NCI-H1092 treated with DMSO at 0.1 percent for 48 hours (cell line): ENCODE results near the gene KEL.

Experiments used
- DNase-seq: peaks from one replicate; lab custom pipeline; 2025; lab: John Stamatoyannopoulos, UW

The KEL gene

GRCh38 chr7:142930126-142930730 lies 31.9 kb downstream of the KEL start:
- no peak for DNase-seq

GRCh38 chr7:142927949-142928348 lies 34.2 kb downstream of the KEL start:
- no peak for DNase-seq

- no peak for DNase-seq
These were observed 34.9 kb downstream of the KEL start for GRCh38 chr7:142927085-142927745.

GRCh38 chr7:142925413-142925812 lies 36.8 kb downstream of the KEL start:
- DNase-seq: no peak

- DNase-seq: no peak
These were observed 38.8 kb downstream of the KEL start for GRCh38 chr7:142923391-142923790.

- no peak for DNase-seq
These were observed 42.5 kb downstream of the KEL start for GRCh38 chr7:142919656-142920055.

- no peak for DNase-seq
These were observed 43.3 kb downstream of the KEL start for GRCh38 chr7:142918901-142919300.

GRCh38 chr7:142917447-142917846 lies 44.7 kb downstream of the KEL start:
- no peak for DNase-seq

- no peak for DNase-seq
These were observed 45.7 kb downstream of the KEL start for GRCh38 chr7:142916508-142916907.

- DNase-seq: no peak
These were observed 46.8 kb downstream of the KEL start for GRCh38 chr7:142915315-142915714.

GRCh38 chr7:142914121-142914520 lies 48.0 kb downstream of the KEL start:
- no peak for DNase-seq

- no peak for DNase-seq
These were observed 48.6 kb downstream of the KEL start for GRCh38 chr7:142913566-142913965.

- no peak for DNase-seq
These were observed 49.1 kb downstream of the KEL start for GRCh38 chr7:142913051-142913450.

- no peak for DNase-seq
These were observed 51.7 kb downstream of the KEL start for GRCh38 chr7:142910481-142910880.

GRCh38 chr7:142910031-142910433 lies 52.1 kb downstream of the KEL start:
- no peak for DNase-seq

- DNase-seq: no peak
These were observed 53.0 kb downstream of the KEL start for GRCh38 chr7:142908921-142909890.

- DNase-seq: no peak
These were observed 53.9 kb downstream of the KEL start for GRCh38 chr7:142908290-142908689.

GRCh38 chr7:142906643-142907042 lies 55.5 kb downstream of the KEL start:
- DNase-seq: no peak

- DNase-seq: no peak
These were observed 56.4 kb downstream of the KEL start for GRCh38 chr7:142905759-142906158.

GRCh38 chr7:142904128-142904527 lies 58.0 kb downstream of the KEL start:
- no peak for DNase-seq

GRCh38 chr7:142901426-142902259 lies 60.5 kb downstream of the KEL start:
- DNase-seq: no peak

GRCh38 chr7:142899661-142900060 lies 62.5 kb downstream of the KEL start:
- no peak for DNase-seq
